GM10266 (cell line): ENCODE results near the gene MSI2.

Experiments
- DNase-seq: peaks from one replicate; pipeline ENCODE4 v3.0.0; 2012; ENCODE audit errors: extremely low spot score
- CTCF ChIP-seq: IDR thresholded peaks from 2 replicates; pipeline ENCODE4 v1.5.1; 2012; ENCODE audit warnings: mild to moderate bottlenecking, low read depth; ENCODE audit not compliant: control insufficient read depth, insufficient read depth; ENCODE audit errors: missing control alignments

MSI2 gene

GRCh38 chr17:57277923-57278604 is 21.7 kb downstream of the MSI2 start:
- TF ChIP-seq CTCF = no peak
- no peak for DNase-seq

- TF ChIP-seq CTCF = no peak
- no peak for DNase-seq
These were observed 22.5 kb downstream of the MSI2 start for GRCh38 chr17:57278740-57279387.

- TF ChIP-seq CTCF = no peak
These were observed 23.1 kb downstream of the MSI2 start for GRCh38 chr17:57279432-57279831.

GRCh38 chr17:57281887-57282286 is 25.6 kb downstream of the MSI2 start:
- no peak for DNase-seq
- TF ChIP-seq CTCF = no peak

More at GRCh38 chr17:57279432-57279831, 23.1 kb downstream of the MSI2 start:
- no peak for DNase-seq

GRCh38 chr17:57282296-57282695 is 26.0 kb downstream of the MSI2 start:
- no peak for DNase-seq
- no peak for TF ChIP-seq CTCF

- TF ChIP-seq CTCF = no peak
- no peak for DNase-seq
These were observed 27.1 kb downstream of the MSI2 start for GRCh38 chr17:57283203-57283971.
